Panc1 (cell line): Measurements from ENCODE around the gene ZNF521. TPM values are rescaled to one million over a fixed set of nuclear protein-coding genes. Genes with fewer than 3 reads are reported as not detected.

Source experiments
- ATAC-seq: fragments of 200-7000 bp; cut with Tn5 transposase; 2 replicates; pipeline ENCODE4 v1.9.1; 2020; ENCODE audit warnings: mild to moderate bottlenecking, moderate library complexity
- BruUV-seq: library from RNA; stranded (reverse); fragments of 400-500 nt; replicated peaks from 2 replicates; lab custom pipeline; 2021; lab: Mats Ljungman, UMichigan
- CTCF ChIA-PET: fragments of 300-600 bp; sonication (Branson Sonifier 250); formaldehyde crosslinking; loops from one replicate; lab custom pipeline; 2022; ENCODE audit warnings: antibody characterized with exemption; lab: Charles Lee
- POLR2A ChIA-PET: fragments of 300-600 bp; sonication (Branson Sonifier 250); formaldehyde crosslinking; loops from one replicate; lab custom pipeline; 2022; ENCODE audit warnings: antibody characterized with exemption; lab: Charles Lee
- DNase-seq: peaks from one replicate; pipeline ENCODE4 v3.0.0-alpha.2; 2010; ENCODE audit warnings: low read depth, low spot score
- H3K27ac ChIP-seq: 2 replicates; pipeline ENCODE4 v1.5.1; 2011; ENCODE audit warnings: mild to moderate bottlenecking, low read length, inconsistent platforms
- H3K27me3 ChIP-seq: fragments of 200-500 bp; sonication (Bioruptor generic); 2 replicates; pipeline ENCODE4 v1.6.0; 2014; ENCODE audit warnings: low read length, inconsistent platforms; ENCODE audit not compliant: control insufficient read depth, insufficient read depth
- H3K36me3 ChIP-seq: fragments of 200-500 bp; sonication (Bioruptor generic); 2 replicates; pipeline ENCODE4 v1.5.1; 2014; ENCODE audit warnings: inconsistent platforms, mild to moderate bottlenecking, low read length, moderate library complexity; ENCODE audit not compliant: control insufficient read depth, insufficient read depth
- H3K4me1 ChIP-seq: 2 replicates; pipeline ENCODE4 v1.5.1; 2011; ENCODE audit warnings: inconsistent platforms, mild to moderate bottlenecking, low read length, moderate library complexity; ENCODE audit not compliant: control insufficient read depth, insufficient read depth
- H3K4me3 ChIP-seq, 2 experiments: 2 replicates each; pipeline ENCODE4 v1.5.1; 2011 to 2012; ENCODE audit warnings: low read depth in 2 of 2, low read length in 2 of 2, mild to moderate bottlenecking in 2 of 2, inconsistent platforms in 1 of 2, moderate library complexity in 1 of 2
- H3K9me3 ChIP-seq: fragments of 200-500 bp; sonication (Bioruptor generic); 2 replicates; pipeline ENCODE4 v1.5.1; 2014; ENCODE audit warnings: low read depth, mild to moderate bottlenecking, inconsistent platforms, low read length, moderate library complexity; ENCODE audit not compliant: control insufficient read depth, insufficient read depth
- CTCF ChIP-seq: fragments of 450-650 bp; IDR thresholded peaks from 2 replicates; pipeline ENCODE4 v1.5.1; 2017; ENCODE audit warnings: mild to moderate bottlenecking
- POLR2AphosphoS5 ChIP-seq: IDR thresholded peaks from 2 replicates; pipeline ENCODE4 v1.6.1; 2012; ENCODE audit warnings: mild to moderate bottlenecking, low read depth, low read length, moderate library complexity
- REST ChIP-seq, 2 experiments: IDR thresholded peaks; 2 replicates each; pipeline ENCODE4 v1.6.1; 2011 to 2012; ENCODE audit warnings: low read depth in 2 of 2, control low read depth in 1 of 2, low read length in 1 of 2, mild to moderate bottlenecking in 1 of 2, moderate library complexity in 1 of 2; ENCODE audit not compliant: insufficient read depth in 1 of 2
- SIN3A ChIP-seq: IDR thresholded peaks from 2 replicates; pipeline ENCODE4 v1.6.1; 2012; ENCODE audit warnings: low read depth, mild to moderate bottlenecking, low read length, moderate library complexity, borderline replicate concordance; ENCODE audit not compliant: insufficient read depth
- TCF7L2 ChIP-seq: IDR thresholded peaks from 2 replicates; pipeline ENCODE4 v1.6.1; 2011; ENCODE audit warnings: mild to moderate bottlenecking, low read depth, low read length, inconsistent platforms
- in situ Hi-C: cut with HindIII; loops from 2 replicates; pipeline ENCODE4 v1.10.0; 2016; ENCODE audit warnings: low sequenced_read_pairs, low pct_unique_long_range_greater_than_20kb
- intact Hi-C: fragments of 100-400 bp; cut with micrococcal nuclease; formaldehyde crosslinking; loops from one replicate; pipeline ENCODE4 v1.10.0; 2022; ENCODE audit not compliant: unreplicated experiment
- total RNA-seq: library from RNA; stranded (reverse); gene quantifications from one replicate; pipeline ENCODE4 v1.2.1, GENCODE V29; 2021; ENCODE audit not compliant: unreplicated experiment

The ZNF521 gene
- total RNA-seq, 1 experiment from 2014 or later, result 0.15 TPM

- Histone ChIP-seq H3K27me3 (no peaks in the 10 kb centered on the region; the same call in 1 of the 2 replicates), H3K4me1 (no peaks in the 10 kb centered on the region), H3K9me3 (no peaks in the 10 kb centered on the region), H3K4me3 (no peak overlapping the region), H3K27ac (no peak overlapping the region), H3K36me3 (no peaks in the 10 kb centered on the region)
- in situ Hi-C loops, result no loop called here
- intact Hi-C loops, result no loop called here
- ATAC-seq (no peak), DNase-seq (no peak)
- CTCF ChIA-PET, result no interaction called here
- no TSS peak for BruUV-seq
- no peak for TF ChIP-seq SIN3A
- TF ChIP-seq TCF7L2, result no peak
- TF ChIP-seq POLR2AphosphoS5, result no peak
- no peak for TF ChIP-seq CTCF
- POLR2A ChIA-PET, result no interaction called here
These were observed 120.7 kb downstream of the ZNF521 start for GRCh38 chr18:25231327-25231691.

GRCh38 chr18:25230658-25231326, 121.2 kb downstream of the ZNF521 start:
- Histone ChIP-seq H3K4me3 (no peak overlapping the region), H3K4me1 (no peaks in the 10 kb centered on the region), H3K36me3 (no peaks in the 10 kb centered on the region), H3K27me3 (no peaks in the 10 kb centered on the region; the same call in 1 of the 2 replicates), H3K9me3 (no peaks in the 10 kb centered on the region), H3K27ac (no peak overlapping the region)
- BruUV-seq, result no TSS peak
- DNase-seq, result no peak
- CTCF ChIA-PET, result no interaction called here
- intact Hi-C loops (no loop called here), in situ Hi-C loops (no loop called here)
- TF ChIP-seq SIN3A (no peak), CTCF (no peak), POLR2AphosphoS5 (no peak), TCF7L2 (no peak), REST (IDR thresholded peaks at IDR 0.05; ENCODE audit: insufficient read depth in 1 of 2, low read depth in 2 of 2, low read length in 1 of 2) (no peak)
- POLR2A ChIA-PET, result no interaction called here
- no peak for ATAC-seq
